HG02759 (cell line): Measurements from ENCODE around the gene DHRS7B.
"Not testable (repeated sequence)": the region's sequence is repeated elsewhere in the genome, so short reads cannot be mapped to it uniquely, and the experiment has no call there.

ENCODE experiments used
- ATAC-seq: cut with Tn5 transposase; IDR thresholded peaks from one replicate; pipeline ENCODE4 v1.9.1; 2021; ENCODE audit warnings: mild to moderate bottlenecking, moderate library complexity; ENCODE audit not compliant: unreplicated experiment

The DHRS7B gene

GRCh38 chr17:21107067-21107650, 19.6 kb upstream of the DHRS7B start:
- not testable (repeated sequence) for ATAC-seq

GRCh38 chr17:21108651-21109050, 18.1 kb upstream of the DHRS7B start:
- no peak for ATAC-seq

GRCh38 chr17:21113049-21113690, 13.6 kb upstream of the DHRS7B start:
- ATAC-seq = no peak

GRCh38 chr17:21113716-21114115, 13.0 kb upstream of the DHRS7B start:
- no peak for ATAC-seq

- ATAC-seq = not testable (repeated sequence)
Observed at GRCh38 chr17:21114791-21115190, 12.0 kb upstream of the DHRS7B start.

- ATAC-seq = peak; percentile 67
Observed at GRCh38 chr17:21119247-21119918, 7.4 kb upstream of the DHRS7B start.

GRCh38 chr17:21119919-21120249, 6.9 kb upstream of the DHRS7B start:
- ATAC-seq = no peak

GRCh38 chr17:21124086-21124485, 2.7 kb upstream of the DHRS7B start:
- no peak for ATAC-seq

- ATAC-seq = not testable (repeated sequence)
Observed at GRCh38 chr17:21124517-21124916, 2.2 kb upstream of the DHRS7B start.

GRCh38 chr17:21125862-21126261, 902 bp upstream of the DHRS7B start:
- no peak for ATAC-seq

- no peak for ATAC-seq
Observed at GRCh38 chr17:21127509-21128077, 829 bp downstream of the DHRS7B start.

- ATAC-seq = no peak
Observed at GRCh38 chr17:21129023-21129681, 2.4 kb downstream of the DHRS7B start.

- no peak for ATAC-seq
Observed at GRCh38 chr17:21131137-21131536, 4.4 kb downstream of the DHRS7B start.

- no peak for ATAC-seq
Observed at GRCh38 chr17:21132428-21132827, 5.7 kb downstream of the DHRS7B start.

GRCh38 chr17:21134559-21134958, 7.8 kb downstream of the DHRS7B start:
- no peak for ATAC-seq

GRCh38 chr17:21140911-21141310, 14.1 kb downstream of the DHRS7B start:
- ATAC-seq = peak; percentile 71

- no peak for ATAC-seq
Observed at GRCh38 chr17:21141331-21141730, 14.6 kb downstream of the DHRS7B start.

- ATAC-seq = not testable (repeated sequence)
Observed at GRCh38 chr17:21142065-21142464, 15.3 kb downstream of the DHRS7B start.

GRCh38 chr17:21143695-21144094, 16.9 kb downstream of the DHRS7B start:
- no peak for ATAC-seq

GRCh38 chr17:21144299-21144698, 17.5 kb downstream of the DHRS7B start:
- not testable (repeated sequence) for ATAC-seq

GRCh38 chr17:21146362-21147015, 19.7 kb downstream of the DHRS7B start:
- no peak for ATAC-seq
